GM23338 (cell line): Measurements from ENCODE around the gene SELENON. TPM values are rescaled to one million over a fixed set of nuclear protein-coding genes. Genes with fewer than 3 reads are reported as not detected.

Experiments used
- ATAC-seq: fragments of 200-7000 bp; cut with Tn5 transposase; 3 replicates; pipeline ENCODE4 v1.9.1; 2020
- DNase-seq: peaks from one replicate; pipeline ENCODE4 v3.0.0-alpha.2; 2015; ENCODE audit warnings: low spot score
- H2AFZ ChIP-seq: fragments of 200-600 bp; sonication (generic); 2 replicates; pipeline ENCODE4 v1.8.0; 2016; ENCODE audit warnings: antibody characterized with exemption, mild to moderate bottlenecking, moderate library complexity
- H3F3A ChIP-seq: fragments of 200-600 bp; sonication (generic); replicated peaks from 2 replicates; pipeline ENCODE4 v1.8.0; 2017; ENCODE audit warnings: antibody characterized with exemption, mixed run types, low read depth
- H3K27ac ChIP-seq: fragments of 200-600 bp; sonication (generic); 2 replicates; pipeline ENCODE4 v1.6.1; 2016; ENCODE audit warnings: low read depth
- H3K27me3 ChIP-seq: fragments of 200-600 bp; sonication (generic); 2 replicates; pipeline ENCODE4 v1.8.0; 2016; ENCODE audit warnings: mild to moderate bottlenecking, mixed run types, moderate library complexity; ENCODE audit not compliant: insufficient read depth
- H3K36me3 ChIP-seq: fragments of 200-600 bp; sonication (generic); 2 replicates; pipeline ENCODE4 v1.8.0; 2016; ENCODE audit warnings: mild to moderate bottlenecking; ENCODE audit not compliant: insufficient read depth
- H3K4me1 ChIP-seq: fragments of 200-600 bp; sonication (generic); 2 replicates; pipeline ENCODE4 v1.8.0; 2016; ENCODE audit warnings: mild to moderate bottlenecking, moderate library complexity; ENCODE audit not compliant: insufficient read depth
- H3K4me2 ChIP-seq: fragments of 200-600 bp; sonication (generic); 2 replicates; pipeline ENCODE4 v1.7.1; 2017; ENCODE audit warnings: mixed run types
- H3K4me3 ChIP-seq: fragments of 200-600 bp; sonication (generic); 2 replicates; pipeline ENCODE4 v1.6.1; 2016; ENCODE audit warnings: mixed run types
- H3K79me2 ChIP-seq: fragments of 200-600 bp; sonication (generic); replicated peaks from 2 replicates; pipeline ENCODE4 v1.8.0; 2017; ENCODE audit warnings: mild to moderate bottlenecking; ENCODE audit not compliant: insufficient read depth
- H3K9me2 ChIP-seq: fragments of 200-600 bp; sonication (generic); 2 replicates; pipeline ENCODE4 v1.8.0; 2017; ENCODE audit not compliant: insufficient read depth
- H4K20me1 ChIP-seq: fragments of 200-600 bp; sonication (generic); replicated peaks from 2 replicates; pipeline ENCODE4 v1.8.0; 2017; ENCODE audit warnings: mild to moderate bottlenecking; ENCODE audit not compliant: insufficient read depth
- H3K27ac Mint-ChIP-seq: 2 replicates; pipeline ENCODE4 v1.8.0; 2020; ENCODE audit warnings: inconsistent platforms, mild to moderate bottlenecking, moderate library complexity, mixed read lengths
- H3K27me3 Mint-ChIP-seq: 3 replicates; pipeline ENCODE4 v1.8.0; 2022; ENCODE audit warnings: low read depth, mild to moderate bottlenecking, moderate library complexity, mixed read lengths, inconsistent platforms; ENCODE audit not compliant: insufficient read depth, poor library complexity
- H3K36me3 Mint-ChIP-seq: 3 replicates; pipeline ENCODE4 v1.8.0; 2021; ENCODE audit warnings: low read depth, mild to moderate bottlenecking, inconsistent platforms, moderate library complexity, mixed read lengths
- H3K4me1 Mint-ChIP-seq: 3 replicates; pipeline ENCODE4 v1.8.0; 2020; ENCODE audit warnings: mild to moderate bottlenecking, inconsistent platforms, mixed read lengths
- H3K4me3 Mint-ChIP-seq: 3 replicates; pipeline ENCODE4 v1.8.0; 2021; ENCODE audit warnings: moderate library complexity, mild to moderate bottlenecking, inconsistent platforms, mixed read lengths
- H3K9me3 Mint-ChIP-seq: 3 replicates; pipeline ENCODE4 v1.8.0; 2020; ENCODE audit warnings: moderate library complexity, mild to moderate bottlenecking, inconsistent platforms, mixed read lengths
- CREB1 ChIP-seq: fragments of 250-450 bp; sonication (Bioruptor Pico); IDR thresholded peaks from 2 replicates; pipeline ENCODE4 v1.5.0; 2020; ENCODE audit warnings: low read depth, mild to moderate bottlenecking, moderate library complexity
- EZH2phosphoT487 ChIP-seq: fragments of 200-600 bp; sonication (generic); IDR thresholded peaks from one replicate; pipeline ENCODE4 v1.8.1; 2018; ENCODE audit warnings: antibody characterized with exemption; ENCODE audit not compliant: unreplicated experiment
- JUNB ChIP-seq: IDR thresholded peaks from one replicate; pipeline ENCODE4 v1.6.1; 2016; ENCODE audit warnings: antibody characterized with exemption; ENCODE audit not compliant: unreplicated experiment
- POLR2AphosphoS5 ChIP-seq: IDR thresholded peaks from 2 replicates; pipeline ENCODE4 v1.6.1; 2016; ENCODE audit warnings: antibody characterized with exemption, low read depth
- ZNF114 ChIP-seq: fragments of 250-450 bp; sonication (Bioruptor Pico); IDR thresholded peaks from 2 replicates; pipeline ENCODE4 v1.5.0; 2020; ENCODE audit warnings: mild to moderate bottlenecking, moderate library complexity
- ZNF331 ChIP-seq: fragments of 250-450 bp; sonication (Bioruptor Pico); IDR thresholded peaks from 2 replicates; pipeline ENCODE4 v1.5.0; 2020; ENCODE audit warnings: low read depth, mild to moderate bottlenecking, moderate library complexity
- polyA plus RNA-seq: library from polyadenylated mRNA; unstranded; fragments of >200 nt; fragmentation: Nextera tagmentation; extraction: Ambion mirVana; gene quantifications from 2 replicates; pipeline ENCODE4 v1.2.1, GENCODE V29; 2016
- total RNA-seq: library from RNA; depleted of rRNA; stranded (reverse); fragments of >200 nt; shearing (Covaris generic); gene quantifications from 2 replicates; pipeline ENCODE4 v1.2.3, GENCODE V29; 2014
- TF ChIP-seq, protein P1 (sequence below): IDR thresholded peaks from one replicate; pipeline ENCODE4 v1.6.1; 2018; ENCODE audit warnings: antibody characterized with exemption; ENCODE audit not compliant: unreplicated experiment
- TF ChIP-seq, protein P2 (sequence below): fragments of 250-450 bp; sonication (Bioruptor Pico); IDR thresholded peaks from 2 replicates; pipeline ENCODE4 v1.5.0; 2020; ENCODE audit warnings: mild to moderate bottlenecking, moderate library complexity
- TF ChIP-seq, protein P3 (sequence below), 2 experiments: fragments of 200-600 bp in 1 of 2; sonication (generic) in 1 of 2; conservative IDR thresholded peaks; 2 replicates each; pipeline versions ENCODE4 v1.5.1 to v1.6.1; 2016 to 2017; ENCODE audit warnings: antibody characterized with exemption in 2 of 2, low read depth in 2 of 2, mild to moderate bottlenecking in 2 of 2, moderate library complexity in 1 of 2

SELENON gene
- total and polyA plus RNA-seq, 2 experiments from 2014 or later = 17.9 to 93.2 TPM

- TF ChIP-seq, protein P1, sequence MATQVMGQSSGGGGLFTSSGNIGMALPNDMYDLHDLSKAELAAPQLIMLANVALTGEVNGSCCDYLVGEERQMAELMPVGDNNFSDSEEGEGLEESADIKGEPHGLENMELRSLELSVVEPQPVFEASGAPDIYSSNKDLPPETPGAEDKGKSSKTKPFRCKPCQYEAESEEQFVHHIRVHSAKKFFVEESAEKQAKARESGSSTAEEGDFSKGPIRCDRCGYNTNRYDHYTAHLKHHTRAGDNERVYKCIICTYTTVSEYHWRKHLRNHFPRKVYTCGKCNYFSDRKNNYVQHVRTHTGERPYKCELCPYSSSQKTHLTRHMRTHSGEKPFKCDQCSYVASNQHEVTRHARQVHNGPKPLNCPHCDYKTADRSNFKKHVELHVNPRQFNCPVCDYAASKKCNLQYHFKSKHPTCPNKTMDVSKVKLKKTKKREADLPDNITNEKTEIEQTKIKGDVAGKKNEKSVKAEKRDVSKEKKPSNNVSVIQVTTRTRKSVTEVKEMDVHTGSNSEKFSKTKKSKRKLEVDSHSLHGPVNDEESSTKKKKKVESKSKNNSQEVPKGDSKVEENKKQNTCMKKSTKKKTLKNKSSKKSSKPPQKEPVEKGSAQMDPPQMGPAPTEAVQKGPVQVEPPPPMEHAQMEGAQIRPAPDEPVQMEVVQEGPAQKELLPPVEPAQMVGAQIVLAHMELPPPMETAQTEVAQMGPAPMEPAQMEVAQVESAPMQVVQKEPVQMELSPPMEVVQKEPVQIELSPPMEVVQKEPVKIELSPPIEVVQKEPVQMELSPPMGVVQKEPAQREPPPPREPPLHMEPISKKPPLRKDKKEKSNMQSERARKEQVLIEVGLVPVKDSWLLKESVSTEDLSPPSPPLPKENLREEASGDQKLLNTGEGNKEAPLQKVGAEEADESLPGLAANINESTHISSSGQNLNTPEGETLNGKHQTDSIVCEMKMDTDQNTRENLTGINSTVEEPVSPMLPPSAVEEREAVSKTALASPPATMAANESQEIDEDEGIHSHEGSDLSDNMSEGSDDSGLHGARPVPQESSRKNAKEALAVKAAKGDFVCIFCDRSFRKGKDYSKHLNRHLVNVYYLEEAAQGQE = no peak
- TF ChIP-seq JUNB (no peak), EZH2phosphoT487 (no peak), ZNF331 (CRISPR knock-in tag) (no peak), CREB1 (CRISPR knock-in tag) (no peak), POLR2AphosphoS5 (no peak), ZNF114 (CRISPR knock-in tag) (no peak)
- TF ChIP-seq, protein P2, sequence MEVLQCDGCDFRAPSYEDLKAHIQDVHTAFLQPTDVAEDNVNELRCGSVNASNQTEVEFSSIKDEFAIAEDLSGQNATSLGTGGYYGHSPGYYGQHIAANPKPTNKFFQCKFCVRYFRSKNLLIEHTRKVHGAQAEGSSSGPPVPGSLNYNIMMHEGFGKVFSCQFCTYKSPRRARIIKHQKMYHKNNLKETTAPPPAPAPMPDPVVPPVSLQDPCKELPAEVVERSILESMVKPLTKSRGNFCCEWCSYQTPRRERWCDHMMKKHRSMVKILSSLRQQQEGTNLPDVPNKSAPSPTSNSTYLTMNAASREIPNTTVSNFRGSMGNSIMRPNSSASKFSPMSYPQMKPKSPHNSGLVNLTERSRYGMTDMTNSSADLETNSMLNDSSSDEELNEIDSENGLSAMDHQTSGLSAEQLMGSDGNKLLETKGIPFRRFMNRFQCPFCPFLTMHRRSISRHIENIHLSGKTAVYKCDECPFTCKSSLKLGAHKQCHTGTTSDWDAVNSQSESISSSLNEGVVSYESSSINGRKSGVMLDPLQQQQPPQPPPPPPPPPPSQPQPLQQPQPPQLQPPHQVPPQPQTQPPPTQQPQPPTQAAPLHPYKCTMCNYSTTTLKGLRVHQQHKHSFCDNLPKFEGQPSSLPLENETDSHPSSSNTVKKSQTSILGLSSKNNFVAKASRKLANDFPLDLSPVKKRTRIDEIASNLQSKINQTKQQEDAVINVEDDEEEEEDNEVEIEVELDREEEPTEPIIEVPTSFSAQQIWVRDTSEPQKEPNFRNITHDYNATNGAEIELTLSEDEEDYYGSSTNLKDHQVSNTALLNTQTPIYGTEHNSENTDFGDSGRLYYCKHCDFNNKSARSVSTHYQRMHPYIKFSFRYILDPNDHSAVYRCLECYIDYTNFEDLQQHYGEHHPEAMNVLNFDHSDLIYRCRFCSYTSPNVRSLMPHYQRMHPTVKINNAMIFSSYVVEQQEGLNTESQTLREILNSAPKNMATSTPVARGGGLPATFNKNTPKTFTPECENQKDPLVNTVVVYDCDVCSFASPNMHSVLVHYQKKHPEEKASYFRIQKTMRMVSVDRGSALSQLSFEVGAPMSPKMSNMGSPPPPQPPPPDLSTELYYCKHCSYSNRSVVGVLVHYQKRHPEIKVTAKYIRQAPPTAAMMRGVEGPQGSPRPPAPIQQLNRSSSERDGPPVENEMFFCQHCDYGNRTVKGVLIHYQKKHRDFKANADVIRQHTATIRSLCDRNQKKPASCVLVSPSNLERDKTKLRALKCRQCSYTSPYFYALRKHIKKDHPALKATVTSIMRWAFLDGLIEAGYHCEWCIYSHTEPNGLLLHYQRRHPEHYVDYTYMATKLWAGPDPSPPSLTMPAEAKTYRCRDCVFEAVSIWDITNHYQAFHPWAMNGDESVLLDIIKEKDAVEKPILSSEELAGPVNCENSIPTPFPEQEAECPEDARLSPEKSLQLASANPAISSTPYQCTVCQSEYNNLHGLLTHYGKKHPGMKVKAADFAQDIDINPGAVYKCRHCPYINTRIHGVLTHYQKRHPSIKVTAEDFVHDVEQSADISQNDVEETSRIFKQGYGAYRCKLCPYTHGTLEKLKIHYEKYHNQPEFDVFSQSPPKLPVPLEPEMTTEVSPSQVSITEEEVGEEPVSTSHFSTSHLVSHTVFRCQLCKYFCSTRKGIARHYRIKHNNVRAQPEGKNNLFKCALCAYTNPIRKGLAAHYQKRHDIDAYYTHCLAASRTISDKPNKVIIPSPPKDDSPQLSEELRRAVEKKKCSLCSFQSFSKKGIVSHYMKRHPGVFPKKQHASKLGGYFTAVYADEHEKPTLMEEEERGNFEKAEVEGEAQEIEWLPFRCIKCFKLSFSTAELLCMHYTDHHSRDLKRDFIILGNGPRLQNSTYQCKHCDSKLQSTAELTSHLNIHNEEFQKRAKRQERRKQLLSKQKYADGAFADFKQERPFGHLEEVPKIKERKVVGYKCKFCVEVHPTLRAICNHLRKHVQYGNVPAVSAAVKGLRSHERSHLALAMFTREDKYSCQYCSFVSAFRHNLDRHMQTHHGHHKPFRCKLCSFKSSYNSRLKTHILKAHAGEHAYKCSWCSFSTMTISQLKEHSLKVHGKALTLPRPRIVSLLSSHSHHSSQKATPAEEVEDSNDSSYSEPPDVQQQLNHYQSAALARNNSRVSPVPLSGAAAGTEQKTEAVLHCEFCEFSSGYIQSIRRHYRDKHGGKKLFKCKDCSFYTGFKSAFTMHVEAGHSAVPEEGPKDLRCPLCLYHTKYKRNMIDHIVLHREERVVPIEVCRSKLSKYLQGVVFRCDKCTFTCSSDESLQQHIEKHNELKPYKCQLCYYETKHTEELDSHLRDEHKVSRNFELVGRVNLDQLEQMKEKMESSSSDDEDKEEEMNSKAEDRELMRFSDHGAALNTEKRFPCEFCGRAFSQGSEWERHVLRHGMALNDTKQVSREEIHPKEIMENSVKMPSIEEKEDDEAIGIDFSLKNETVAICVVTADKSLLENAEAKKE (CRISPR knock-in tag) = no peak
- TF ChIP-seq, protein P3, sequence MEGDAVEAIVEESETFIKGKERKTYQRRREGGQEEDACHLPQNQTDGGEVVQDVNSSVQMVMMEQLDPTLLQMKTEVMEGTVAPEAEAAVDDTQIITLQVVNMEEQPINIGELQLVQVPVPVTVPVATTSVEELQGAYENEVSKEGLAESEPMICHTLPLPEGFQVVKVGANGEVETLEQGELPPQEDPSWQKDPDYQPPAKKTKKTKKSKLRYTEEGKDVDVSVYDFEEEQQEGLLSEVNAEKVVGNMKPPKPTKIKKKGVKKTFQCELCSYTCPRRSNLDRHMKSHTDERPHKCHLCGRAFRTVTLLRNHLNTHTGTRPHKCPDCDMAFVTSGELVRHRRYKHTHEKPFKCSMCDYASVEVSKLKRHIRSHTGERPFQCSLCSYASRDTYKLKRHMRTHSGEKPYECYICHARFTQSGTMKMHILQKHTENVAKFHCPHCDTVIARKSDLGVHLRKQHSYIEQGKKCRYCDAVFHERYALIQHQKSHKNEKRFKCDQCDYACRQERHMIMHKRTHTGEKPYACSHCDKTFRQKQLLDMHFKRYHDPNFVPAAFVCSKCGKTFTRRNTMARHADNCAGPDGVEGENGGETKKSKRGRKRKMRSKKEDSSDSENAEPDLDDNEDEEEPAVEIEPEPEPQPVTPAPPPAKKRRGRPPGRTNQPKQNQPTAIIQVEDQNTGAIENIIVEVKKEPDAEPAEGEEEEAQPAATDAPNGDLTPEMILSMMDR (conservative IDR thresholded peaks at IDR 0.05; ENCODE audit: low read depth in 2 of 2) = no peak
These were observed 25.6 kb downstream of the SELENON start for GRCh38 chr1:25825605-25826004.

More at GRCh38 chr1:25825605-25826004, 25.6 kb downstream of the SELENON start:
- Histone ChIP-seq H3K4me3 (no peak overlapping the region), H3F3A (peaks cover 12% of the 10 kb centered on the region), H3K4me2 (no peak overlapping the region), H3K9me2 (no peaks in the 10 kb centered on the region), H3K27me3 (peaks cover 13% of the 10 kb centered on the region), H3K4me1 (peaks cover 8% of the 10 kb centered on the region), H3K79me2 (0 out of 2 replicates have a peak, but pooled peaks cover 2% of the 10 kb centered on the region), H4K20me1 (peaks cover 6% of the 10 kb centered on the region; the same call in 1 of the 2 replicates), H3K36me3 (peaks cover 27% of the 10 kb centered on the region), H3K27ac (no peak overlapping the region), H2AFZ (no peak overlapping the region)
- peaks cover 33% of the 10 kb centered on the region for H3K36me3 Mint-ChIP-seq
- DNase-seq (no peak), ATAC-seq (no peak)
- no peak overlapping the region for H3K4me3 Mint-ChIP-seq
- no peak overlapping the region for H3K27ac Mint-ChIP-seq
- peaks cover 3% of the 10 kb centered on the region for H3K27me3 Mint-ChIP-seq
- peaks cover 10% of the 10 kb centered on the region for H3K4me1 Mint-ChIP-seq
- H3K9me3 Mint-ChIP-seq = no peaks in the 10 kb centered on the region
